ENCODE results near the gene CRYL1.

GRCh38 chr13:20407759-20408158 is 117.9 kb downstream of the CRYL1 start:
- TF ChIP-seq CTCF (conservative IDR thresholded peaks at IDR 0.05; ENCODE audit: low read depth, low read length): no peak
- no peak for TF ChIP-seq EZH2 (IDR thresholded peaks at IDR 0.05; ENCODE audit: borderline replicate concordance, low read depth, low read length, poor library complexity, severe bottlenecking)

Data from A673 (cell line).